Type B pancreatic cell (in vitro differentiated cells): Measurements from ENCODE around the gene STAG1. TPM values are rescaled to one million over a fixed set of nuclear protein-coding genes. Genes with fewer than 3 reads are reported as not detected.

Experiments
- DNase-seq: peaks from one replicate; pipeline ENCODE4 v3.0.0; 2021; ENCODE audit warnings: mixed read lengths; ENCODE audit not compliant: unreplicated experiment; ENCODE audit errors: extremely low spot score
- H3K27ac Mint-ChIP-seq: 2 replicates; pipeline ENCODE4 v1.8.0; 2021; ENCODE audit warnings: mild to moderate bottlenecking, mixed read lengths
- H3K27me3 Mint-ChIP-seq: 2 replicates; pipeline ENCODE4 v1.8.0; 2021; ENCODE audit warnings: mixed read lengths
- H3K36me3 Mint-ChIP-seq: 2 replicates; pipeline ENCODE4 v1.8.0; 2021; ENCODE audit warnings: mixed read lengths
- H3K4me1 Mint-ChIP-seq: one replicate; pipeline ENCODE4 v1.8.0; 2021; ENCODE audit warnings: mixed read lengths; ENCODE audit not compliant: unreplicated experiment
- H3K4me3 Mint-ChIP-seq: 2 replicates; pipeline ENCODE4 v1.8.0; 2021; ENCODE audit warnings: mild to moderate bottlenecking, mixed read lengths
- H3K9me3 Mint-ChIP-seq: 2 replicates; pipeline ENCODE4 v1.8.0; 2021; ENCODE audit warnings: mixed read lengths
- total RNA-seq: library from RNA; stranded (reverse); gene quantifications from 2 replicates; pipeline ENCODE4 v1.2.1, GENCODE V29; 2021; ENCODE audit warnings: low replicate concordance
- TF ChIP-seq, protein P1 (sequence below): fragments of 200-600 bp; sonication (generic); conservative IDR thresholded peaks from 2 replicates; pipeline ENCODE4 v1.5.0; 2021; ENCODE audit warnings: antibody characterized with exemption, mild to moderate bottlenecking

STAG1 gene
- total RNA-seq, 1 donor from 2014 or later, result 45.5 TPM

DNA sequence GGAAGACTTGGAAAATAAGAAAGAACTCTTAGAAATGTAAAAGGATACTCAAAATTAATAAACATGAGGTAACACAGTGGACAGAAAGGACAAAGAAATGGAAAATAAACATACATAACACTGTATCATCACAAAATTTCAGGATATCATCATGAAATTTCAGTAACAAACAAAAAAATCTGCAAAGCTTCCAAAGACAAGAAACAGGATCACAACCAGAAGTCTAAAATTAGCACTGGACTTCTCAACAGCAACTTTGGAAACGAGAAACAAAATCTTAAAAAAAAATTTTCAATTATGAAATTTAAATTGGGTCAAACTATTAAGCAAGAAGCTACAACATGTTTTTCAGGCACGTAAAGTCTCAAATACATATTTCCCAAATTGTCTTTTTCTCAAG, 238.8 kb downstream of the STAG1 start:
- TF ChIP-seq, protein P1, sequence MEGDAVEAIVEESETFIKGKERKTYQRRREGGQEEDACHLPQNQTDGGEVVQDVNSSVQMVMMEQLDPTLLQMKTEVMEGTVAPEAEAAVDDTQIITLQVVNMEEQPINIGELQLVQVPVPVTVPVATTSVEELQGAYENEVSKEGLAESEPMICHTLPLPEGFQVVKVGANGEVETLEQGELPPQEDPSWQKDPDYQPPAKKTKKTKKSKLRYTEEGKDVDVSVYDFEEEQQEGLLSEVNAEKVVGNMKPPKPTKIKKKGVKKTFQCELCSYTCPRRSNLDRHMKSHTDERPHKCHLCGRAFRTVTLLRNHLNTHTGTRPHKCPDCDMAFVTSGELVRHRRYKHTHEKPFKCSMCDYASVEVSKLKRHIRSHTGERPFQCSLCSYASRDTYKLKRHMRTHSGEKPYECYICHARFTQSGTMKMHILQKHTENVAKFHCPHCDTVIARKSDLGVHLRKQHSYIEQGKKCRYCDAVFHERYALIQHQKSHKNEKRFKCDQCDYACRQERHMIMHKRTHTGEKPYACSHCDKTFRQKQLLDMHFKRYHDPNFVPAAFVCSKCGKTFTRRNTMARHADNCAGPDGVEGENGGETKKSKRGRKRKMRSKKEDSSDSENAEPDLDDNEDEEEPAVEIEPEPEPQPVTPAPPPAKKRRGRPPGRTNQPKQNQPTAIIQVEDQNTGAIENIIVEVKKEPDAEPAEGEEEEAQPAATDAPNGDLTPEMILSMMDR, result no peak
- Mint-ChIP-seq H3K27me3 (no peaks in the 10 kb centered on the region), H3K4me1 (no peaks in the 10 kb centered on the region), H3K36me3 (peaks cover 17% of the 10 kb centered on the region), H3K27ac (no peak overlapping the region), H3K4me3 (no peak overlapping the region), H3K9me3 (no peaks in the 10 kb centered on the region)
- DNase-seq, result no peak

DNA sequence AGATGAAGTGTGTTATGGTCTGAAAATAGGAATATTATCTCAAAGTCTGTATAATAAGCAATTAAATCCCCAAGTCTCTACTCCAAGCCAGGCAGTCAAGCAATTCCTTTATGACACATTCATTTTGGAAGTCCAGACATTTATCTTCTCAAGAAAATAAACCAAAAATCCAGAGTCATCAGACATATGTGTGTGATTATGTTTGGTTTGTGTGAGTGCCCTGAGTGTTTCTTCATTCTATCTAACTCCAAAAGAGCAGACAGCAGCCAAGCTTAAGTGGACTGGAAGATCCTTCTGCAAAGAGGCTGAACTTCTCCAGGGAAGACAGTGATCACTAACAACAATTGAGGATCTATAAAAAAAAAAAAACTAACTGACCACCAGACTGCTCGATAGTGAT, 239.8 kb downstream of the STAG1 start:
- no peak overlapping the region for H3K27ac Mint-ChIP-seq
- no peak for DNase-seq
- H3K4me3 Mint-ChIP-seq, result no peak overlapping the region
- H3K9me3 Mint-ChIP-seq, result no peaks in the 10 kb centered on the region
- no peaks in the 10 kb centered on the region for H3K27me3 Mint-ChIP-seq
- H3K36me3 Mint-ChIP-seq, result peaks cover 17% of the 10 kb centered on the region
- H3K4me1 Mint-ChIP-seq, result no peaks in the 10 kb centered on the region
- TF ChIP-seq, protein P1, result no peak

DNA sequence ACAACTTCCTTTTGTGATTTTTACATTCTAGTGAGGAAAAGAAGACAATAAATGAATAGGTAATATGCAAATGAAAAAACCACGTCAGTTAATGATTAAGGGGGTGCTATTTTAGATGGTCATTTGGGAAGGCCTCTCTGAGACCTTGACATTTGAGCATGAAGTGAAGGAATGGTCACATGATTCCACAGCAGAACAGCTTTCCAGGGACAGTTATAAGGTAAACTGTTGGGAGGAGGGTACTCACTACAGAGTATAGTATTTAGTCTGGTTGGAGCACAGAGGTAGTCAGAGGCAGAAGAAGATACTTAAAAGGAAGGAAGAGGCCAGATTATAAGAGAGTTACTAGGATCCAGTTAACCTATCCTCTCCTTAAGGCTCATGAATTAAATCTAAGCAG, 246.5 kb downstream of the STAG1 start:
- Mint-ChIP-seq H3K27me3 (no peaks in the 10 kb centered on the region), H3K27ac (no peak overlapping the region), H3K4me1 (peaks cover 7% of the 10 kb centered on the region), H3K9me3 (no peaks in the 10 kb centered on the region), H3K36me3 (peaks cover 9% of the 10 kb centered on the region), H3K4me3 (no peak overlapping the region)
- TF ChIP-seq, protein P1, result no peak
- DNase-seq, result no peak

DNA sequence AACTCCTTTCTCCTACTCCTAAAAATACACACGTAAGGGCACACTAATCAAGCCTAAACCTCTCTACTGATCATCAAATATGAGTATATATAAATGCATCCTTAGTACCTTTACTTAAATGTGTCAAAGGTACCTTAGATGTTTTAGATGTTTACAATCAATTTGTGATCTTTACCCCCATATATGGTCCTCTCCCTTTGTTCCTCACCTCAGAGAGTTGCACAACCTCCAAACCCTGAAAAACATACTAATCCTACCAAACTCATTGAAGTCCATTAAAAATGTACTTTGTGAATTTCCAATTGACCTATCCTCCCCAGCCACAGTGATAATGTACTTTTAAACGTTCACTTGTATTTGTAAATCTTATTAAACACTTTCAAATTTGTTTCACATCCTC, 249.1 kb downstream of the STAG1 start:
- Mint-ChIP-seq H3K4me1 (peaks cover 7% of the 10 kb centered on the region), H3K9me3 (no peaks in the 10 kb centered on the region), H3K36me3 (peaks cover 11% of the 10 kb centered on the region), H3K4me3 (no peak overlapping the region), H3K27me3 (no peaks in the 10 kb centered on the region), H3K27ac (no peak overlapping the region)
- TF ChIP-seq, protein P1, result no peak
- no peak for DNase-seq

DNA sequence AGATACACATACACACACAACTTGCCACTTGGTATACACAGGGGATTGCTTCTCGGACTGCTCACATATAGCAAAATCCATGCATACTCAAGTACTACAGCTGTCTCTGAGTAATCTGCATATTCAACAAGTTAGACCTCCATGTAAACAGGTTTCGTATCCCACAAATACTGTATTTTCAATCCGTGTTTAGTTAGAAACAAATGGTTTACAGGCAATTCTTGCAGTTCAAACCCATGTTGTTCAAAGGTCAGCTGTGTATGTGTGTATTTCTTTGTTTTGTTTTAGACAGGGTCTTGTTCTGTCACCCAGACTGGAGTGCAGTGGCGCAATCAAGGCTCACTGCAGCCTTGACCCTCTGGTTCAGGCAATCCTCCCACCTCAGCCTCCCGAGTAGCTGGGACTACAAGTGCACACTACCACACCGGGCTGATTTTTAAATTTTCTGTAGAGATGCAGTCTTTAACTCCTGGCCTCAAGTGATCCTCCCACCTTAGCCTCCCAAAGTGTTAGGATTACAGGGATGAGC, 253.2 kb downstream of the STAG1 start:
- TF ChIP-seq, protein P1, result no peak
- H3K27me3 Mint-ChIP-seq, result no peaks in the 10 kb centered on the region
- no peaks in the 10 kb centered on the region for H3K4me1 Mint-ChIP-seq
- DNase-seq, result no peak
- no peak overlapping the region for H3K4me3 Mint-ChIP-seq
- H3K27ac Mint-ChIP-seq, result no peak overlapping the region
- peaks cover 34% of the 10 kb centered on the region for H3K36me3 Mint-ChIP-seq
- no peaks in the 10 kb centered on the region for H3K9me3 Mint-ChIP-seq

DNA sequence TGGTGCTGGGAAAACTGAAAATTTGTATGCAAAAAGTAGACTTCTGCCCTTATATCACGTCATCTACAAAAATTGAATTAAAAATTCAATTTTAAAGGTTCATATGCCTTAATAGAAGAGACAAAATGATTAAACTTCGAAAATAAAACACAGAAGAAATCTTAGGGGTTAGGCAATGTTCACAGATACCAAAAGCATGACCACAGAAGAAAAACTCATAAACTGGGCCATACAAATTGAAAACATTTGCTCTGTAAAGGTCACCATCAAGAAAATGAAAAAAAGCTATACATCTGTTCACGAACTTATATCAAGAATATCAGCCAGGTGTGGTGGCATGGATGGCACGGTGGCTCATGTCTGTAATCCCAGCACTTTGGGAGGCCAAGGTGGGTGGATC, 257.0 kb downstream of the STAG1 start:
- Mint-ChIP-seq H3K27ac (no peak overlapping the region), H3K36me3 (peaks cover 44% of the 10 kb centered on the region), H3K4me1 (no peaks in the 10 kb centered on the region), H3K27me3 (no peaks in the 10 kb centered on the region), H3K4me3 (no peak overlapping the region), H3K9me3 (peaks cover 4% of the 10 kb centered on the region)
- TF ChIP-seq, protein P1, result no peak
- DNase-seq, result no peak
